Choroid plexus epithelial cell (primary cell): ENCODE measurements around the gene CLEC18B.
"Not testable (repeated sequence)": the region's sequence is repeated elsewhere in the genome, so short reads cannot be mapped to it uniquely, and the experiment has no call there.

Experiments
- DNase-seq: peaks from one replicate; pipeline ENCODE4 v3.0.0-alpha.2; 2010; ENCODE audit warnings: low read depth
- H3K4me3 ChIP-seq: 2 replicates; pipeline ENCODE4 v1.5.1; 2011; ENCODE audit warnings: low read depth, mild to moderate bottlenecking, control low read depth, low read length, moderate library complexity
- CTCF ChIP-seq: conservative IDR thresholded peaks from 2 replicates; pipeline ENCODE4 v1.5.1; 2011; ENCODE audit warnings: low read depth, mild to moderate bottlenecking, control low read depth, inconsistent platforms, low read length, moderate library complexity

CLEC18B gene

GRCh38 chr16:74450967-74451760, 29.9 kb upstream of the CLEC18B start:
- no peak overlapping the region for H3K4me3 ChIP-seq
- TF ChIP-seq CTCF = no peak
- no peak for DNase-seq

- no peak for TF ChIP-seq CTCF
- no peak overlapping the region for H3K4me3 ChIP-seq
These were observed 29.0 kb upstream of the CLEC18B start for GRCh38 chr16:74450236-74450635.

GRCh38 chr16:74449470-74449869, 28.2 kb upstream of the CLEC18B start:
- peak; percentile 42 for DNase-seq
- peak; percentile 40 for TF ChIP-seq CTCF
- no peak overlapping the region for H3K4me3 ChIP-seq

More at GRCh38 chr16:74450236-74450635, 29.0 kb upstream of the CLEC18B start:
- no peak for DNase-seq

GRCh38 chr16:74448990-74449389, 27.7 kb upstream of the CLEC18B start:
- peak; percentile 83 for DNase-seq
- H3K4me3 ChIP-seq = no peak overlapping the region
- no peak for TF ChIP-seq CTCF

- no peak for DNase-seq
- TF ChIP-seq CTCF = no peak
- no peak overlapping the region for H3K4me3 ChIP-seq
These were observed 26.3 kb upstream of the CLEC18B start for GRCh38 chr16:74447578-74447977.

- no peak for DNase-seq
- H3K4me3 ChIP-seq = no peak overlapping the region
- no peak for TF ChIP-seq CTCF
These were observed 25.6 kb upstream of the CLEC18B start for GRCh38 chr16:74446866-74447265.

- not testable (repeated sequence) for DNase-seq, H3K4me3 ChIP-seq
These were observed 22.5 kb upstream of the CLEC18B start for GRCh38 chr16:74443624-74444346.
